ENCODE measurements around the gene TBC1D7.

DNA sequence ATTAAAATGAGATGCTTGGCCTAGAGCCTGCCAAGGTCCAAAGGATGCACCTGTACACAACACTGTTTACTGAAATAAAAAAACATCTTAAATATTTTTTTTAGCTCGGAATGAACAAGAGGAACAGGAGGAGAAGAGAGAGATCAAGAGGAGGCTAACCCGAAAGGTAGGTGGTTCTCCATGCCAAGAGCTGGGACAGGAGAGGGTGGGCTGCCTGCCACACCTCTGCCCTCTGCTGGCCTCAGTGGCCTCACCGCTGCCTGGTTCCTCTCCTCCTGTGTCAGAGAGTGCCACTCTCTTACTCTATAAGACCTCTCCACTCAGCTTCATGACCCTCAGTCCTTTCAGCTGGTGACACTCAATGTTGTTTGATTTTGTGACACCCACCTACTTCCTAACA lies 50.2 kb downstream of the TBC1D7 start:
- TF ChIP-seq, protein P1, sequence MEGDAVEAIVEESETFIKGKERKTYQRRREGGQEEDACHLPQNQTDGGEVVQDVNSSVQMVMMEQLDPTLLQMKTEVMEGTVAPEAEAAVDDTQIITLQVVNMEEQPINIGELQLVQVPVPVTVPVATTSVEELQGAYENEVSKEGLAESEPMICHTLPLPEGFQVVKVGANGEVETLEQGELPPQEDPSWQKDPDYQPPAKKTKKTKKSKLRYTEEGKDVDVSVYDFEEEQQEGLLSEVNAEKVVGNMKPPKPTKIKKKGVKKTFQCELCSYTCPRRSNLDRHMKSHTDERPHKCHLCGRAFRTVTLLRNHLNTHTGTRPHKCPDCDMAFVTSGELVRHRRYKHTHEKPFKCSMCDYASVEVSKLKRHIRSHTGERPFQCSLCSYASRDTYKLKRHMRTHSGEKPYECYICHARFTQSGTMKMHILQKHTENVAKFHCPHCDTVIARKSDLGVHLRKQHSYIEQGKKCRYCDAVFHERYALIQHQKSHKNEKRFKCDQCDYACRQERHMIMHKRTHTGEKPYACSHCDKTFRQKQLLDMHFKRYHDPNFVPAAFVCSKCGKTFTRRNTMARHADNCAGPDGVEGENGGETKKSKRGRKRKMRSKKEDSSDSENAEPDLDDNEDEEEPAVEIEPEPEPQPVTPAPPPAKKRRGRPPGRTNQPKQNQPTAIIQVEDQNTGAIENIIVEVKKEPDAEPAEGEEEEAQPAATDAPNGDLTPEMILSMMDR (IDR thresholded peaks at IDR 0.05; ENCODE audit: poor library complexity, severe bottlenecking) = no peak
- TF ChIP-seq RAD21 (conservative IDR thresholded peaks at IDR 0.05) (no peak), TAF1 (IDR thresholded peaks at IDR 0.05; ENCODE audit: low read depth) (no peak)
